ENCODE data around the gene TSTD1. TPM values are rescaled to one million over a fixed set of nuclear protein-coding genes. Genes with fewer than 3 reads are reported as not detected.

TSTD1 gene
- total RNA-seq, 1 donor from 2014 or later = 112 TPM

DNA sequence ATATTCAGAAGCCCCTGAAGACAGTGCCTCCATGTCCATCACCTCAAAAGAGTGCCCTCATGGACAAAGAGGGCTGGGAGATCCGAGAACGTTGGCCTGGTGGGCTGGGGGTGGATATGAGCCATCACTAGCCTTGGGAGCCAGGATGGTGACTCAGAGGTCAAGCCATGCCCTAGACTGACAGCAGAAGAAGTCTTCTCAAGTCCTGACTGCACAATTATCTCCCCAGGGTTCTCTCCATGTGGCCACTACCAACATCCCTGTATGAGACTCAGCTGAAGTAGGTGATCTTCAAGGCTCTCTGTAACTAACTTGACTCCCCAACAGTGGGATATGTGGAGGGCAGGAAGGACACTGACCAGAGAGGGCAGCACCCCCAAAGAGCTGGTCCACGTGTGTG, 14.1 kb upstream of the TSTD1 start:
- Histone ChIP-seq H3K36me3 (ENCODE audit: control insufficient read depth, insufficient read depth, low read length) (no peaks in the 10 kb centered on the region), H3K4me3 (ENCODE audit: low read depth, low read length) (no peak overlapping the region), H3K27me3 (ENCODE audit: control insufficient read depth, insufficient read depth, low read length) (no peaks in the 10 kb centered on the region)
- TF ChIP-seq, protein P1, sequence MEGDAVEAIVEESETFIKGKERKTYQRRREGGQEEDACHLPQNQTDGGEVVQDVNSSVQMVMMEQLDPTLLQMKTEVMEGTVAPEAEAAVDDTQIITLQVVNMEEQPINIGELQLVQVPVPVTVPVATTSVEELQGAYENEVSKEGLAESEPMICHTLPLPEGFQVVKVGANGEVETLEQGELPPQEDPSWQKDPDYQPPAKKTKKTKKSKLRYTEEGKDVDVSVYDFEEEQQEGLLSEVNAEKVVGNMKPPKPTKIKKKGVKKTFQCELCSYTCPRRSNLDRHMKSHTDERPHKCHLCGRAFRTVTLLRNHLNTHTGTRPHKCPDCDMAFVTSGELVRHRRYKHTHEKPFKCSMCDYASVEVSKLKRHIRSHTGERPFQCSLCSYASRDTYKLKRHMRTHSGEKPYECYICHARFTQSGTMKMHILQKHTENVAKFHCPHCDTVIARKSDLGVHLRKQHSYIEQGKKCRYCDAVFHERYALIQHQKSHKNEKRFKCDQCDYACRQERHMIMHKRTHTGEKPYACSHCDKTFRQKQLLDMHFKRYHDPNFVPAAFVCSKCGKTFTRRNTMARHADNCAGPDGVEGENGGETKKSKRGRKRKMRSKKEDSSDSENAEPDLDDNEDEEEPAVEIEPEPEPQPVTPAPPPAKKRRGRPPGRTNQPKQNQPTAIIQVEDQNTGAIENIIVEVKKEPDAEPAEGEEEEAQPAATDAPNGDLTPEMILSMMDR (IDR thresholded peaks at IDR 0.05; ENCODE audit: insufficient read depth, low read length, poor library complexity, severe bottlenecking) = no peak
- no peak for DNase-seq (ENCODE audit: low read depth)

GRCh38 chr1:161051219-161051618, 12.5 kb upstream of the TSTD1 start:
- Histone ChIP-seq H3K36me3 (ENCODE audit: control insufficient read depth, insufficient read depth, low read length) (no peaks in the 10 kb centered on the region), H3K4me3 (ENCODE audit: low read depth, low read length) (no peak overlapping the region), H3K27me3 (ENCODE audit: control insufficient read depth, insufficient read depth, low read length) (no peaks in the 10 kb centered on the region)
- no peak for DNase-seq (ENCODE audit: low read depth)
- TF ChIP-seq, protein P1 (IDR thresholded peaks at IDR 0.05; ENCODE audit: insufficient read depth, low read length, poor library complexity, severe bottlenecking) = no peak

DNA sequence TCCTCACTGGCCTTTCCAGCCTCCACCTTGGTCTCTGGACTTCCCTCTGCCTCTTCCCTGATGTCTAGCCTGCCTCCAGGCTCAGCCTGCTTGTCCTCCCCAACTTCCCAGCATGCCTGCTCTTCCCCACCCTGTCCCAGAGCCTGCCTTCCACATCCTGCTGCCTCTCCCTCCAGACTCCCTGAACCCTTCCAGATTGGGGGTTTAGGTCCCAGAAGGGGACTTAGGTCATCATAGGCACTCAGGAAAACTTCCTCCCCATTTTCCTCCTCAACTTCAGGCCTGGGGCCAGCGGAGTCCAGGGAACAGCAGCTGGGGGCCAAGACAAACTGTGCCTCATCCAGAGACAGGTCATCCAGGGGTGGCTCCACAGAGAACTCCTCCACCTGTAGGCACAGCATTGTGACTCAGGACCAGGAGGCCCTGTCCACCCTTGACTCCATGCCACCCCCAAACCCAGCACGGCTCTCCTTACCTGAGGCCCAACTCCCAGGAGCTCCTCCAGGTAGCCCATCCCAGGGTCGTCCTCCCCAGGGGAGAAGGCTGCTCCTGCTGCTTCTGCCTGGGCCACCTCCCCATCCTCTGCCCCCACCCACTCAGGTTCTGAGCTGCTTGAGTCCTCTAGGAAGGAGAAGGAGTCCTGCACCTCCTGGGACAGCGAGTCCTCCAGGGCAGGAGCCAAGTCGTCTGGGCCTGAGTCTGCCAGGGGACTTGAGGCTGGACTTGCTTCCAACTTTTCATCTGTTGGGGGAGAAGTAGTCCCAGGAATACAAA, 10.4 kb upstream of the TSTD1 start:
- no peak overlapping the region for H3K4me3 ChIP-seq (ENCODE audit: low read depth, low read length)
- no peaks in the 10 kb centered on the region for H3K27me3 ChIP-seq (ENCODE audit: control insufficient read depth, insufficient read depth, low read length)
- no peaks in the 10 kb centered on the region for H3K36me3 ChIP-seq (ENCODE audit: control insufficient read depth, insufficient read depth, low read length)
- no peak for DNase-seq (ENCODE audit: low read depth)
- TF ChIP-seq, protein P1 (IDR thresholded peaks at IDR 0.05; ENCODE audit: insufficient read depth, low read length, poor library complexity, severe bottlenecking) = no peak

- no peaks in the 10 kb centered on the region for H3K27me3 ChIP-seq (ENCODE audit: control insufficient read depth, insufficient read depth, low read length)
- TF ChIP-seq, protein P1 (IDR thresholded peaks at IDR 0.05; ENCODE audit: insufficient read depth, low read length, poor library complexity, severe bottlenecking) = no peak
- no peak for DNase-seq (ENCODE audit: low read depth)
- H3K4me3 ChIP-seq (ENCODE audit: low read depth, low read length) = no peak overlapping the region
- no peaks in the 10 kb centered on the region for H3K36me3 ChIP-seq (ENCODE audit: control insufficient read depth, insufficient read depth, low read length)
Measured at GRCh38 chr1:161047436-161048420, 9.0 kb upstream of the TSTD1 start.

DNA sequence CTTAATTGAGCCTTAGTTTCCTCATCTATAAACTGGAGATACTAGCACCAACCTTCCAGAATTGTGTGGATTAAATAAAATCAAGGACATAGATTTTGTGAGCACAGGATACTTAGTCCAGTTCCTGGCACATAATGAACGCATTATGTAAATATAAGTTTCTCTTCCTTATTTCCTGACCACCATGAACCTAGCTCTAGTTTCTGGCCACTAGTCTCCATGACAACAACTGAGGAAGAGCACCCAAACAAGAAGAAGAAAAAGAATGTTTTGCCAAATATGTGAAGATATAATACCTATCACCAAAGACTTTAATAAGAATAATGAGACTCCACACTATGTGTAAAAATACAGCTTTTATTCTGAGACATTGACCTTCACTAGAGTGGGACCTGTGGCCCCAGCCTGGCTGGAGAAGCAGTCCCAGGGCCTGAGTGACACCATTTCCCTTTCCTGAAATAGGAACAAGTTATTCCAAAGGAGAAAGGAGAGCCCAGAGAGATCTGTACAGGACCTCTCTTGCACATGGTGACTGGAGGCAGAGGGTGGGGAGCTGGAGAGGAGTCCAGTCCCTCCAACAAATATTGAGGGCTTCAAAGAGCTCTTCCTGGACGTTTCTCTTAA, 8.0 kb upstream of the TSTD1 start:
- DNase-seq (ENCODE audit: low read depth) = no peak
- H3K27me3 ChIP-seq (ENCODE audit: control insufficient read depth, insufficient read depth, low read length) = no peaks in the 10 kb centered on the region
- H3K36me3 ChIP-seq (ENCODE audit: control insufficient read depth, insufficient read depth, low read length) = no peaks in the 10 kb centered on the region
- H3K4me3 ChIP-seq (ENCODE audit: low read depth, low read length) = peak overlapping the region; percentile 66
- TF ChIP-seq, protein P1 (IDR thresholded peaks at IDR 0.05; ENCODE audit: insufficient read depth, low read length, poor library complexity, severe bottlenecking) = no peak
